Activated effector memory CD4-positive, alpha-beta T cell treated with anti-CD3 and anti-CD28 coated beads, Interleukin-2, amount 50 U/mL, for 16 hours (primary cell): ENCODE measurements around the gene MKNK1.

Experiments
- DNase-seq: peaks from one replicate; pipeline ENCODE4 v3.0.0-alpha.2; 2020

Gene MKNK1

DNA sequence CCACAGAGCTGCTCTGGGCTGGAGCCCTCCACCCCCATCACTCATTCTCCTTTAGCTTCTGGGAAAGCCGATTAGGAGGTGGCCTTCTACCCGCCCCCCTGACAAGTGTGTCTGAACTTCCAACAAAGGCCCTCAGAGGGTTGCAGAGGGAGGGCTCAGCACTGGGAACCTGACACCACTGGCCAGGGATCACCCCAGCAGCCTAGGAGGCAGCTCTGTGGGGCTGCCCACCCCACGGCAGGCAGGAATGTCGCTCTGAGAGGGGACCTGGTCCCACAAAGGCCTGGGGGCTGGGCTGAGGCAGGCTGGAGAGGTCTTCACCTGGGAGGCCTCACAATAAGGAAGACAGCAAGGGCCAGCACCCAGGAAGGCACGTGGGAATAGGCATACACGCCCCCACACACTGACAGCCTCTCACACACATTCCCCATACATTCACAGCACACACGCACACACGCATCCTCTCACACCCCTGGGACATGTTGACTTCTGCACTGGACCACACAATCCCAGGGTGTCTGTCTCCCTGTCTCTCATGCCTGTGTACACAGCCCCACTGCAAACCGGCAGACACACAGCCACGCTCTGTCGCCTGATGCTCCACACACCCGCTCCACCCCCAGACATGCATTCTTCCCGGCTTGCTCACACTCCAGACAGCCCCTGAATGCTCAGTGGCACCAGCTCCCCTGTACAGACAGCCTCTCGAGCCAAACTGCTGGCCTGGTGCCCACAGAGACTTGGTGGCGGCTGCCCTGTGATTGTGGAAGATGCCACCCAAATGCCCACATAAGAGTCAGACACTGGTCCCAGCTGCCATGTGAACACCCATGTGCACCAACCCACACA lies 83.8 kb downstream of the MKNK1 start:
- DNase-seq: no peak

GRCh38 chr1:46519209-46519608 lies 84.9 kb downstream of the MKNK1 start:
- no peak for DNase-seq

GRCh38 chr1:46517932-46518498 lies 86.1 kb downstream of the MKNK1 start:
- DNase-seq: no peak

DNA sequence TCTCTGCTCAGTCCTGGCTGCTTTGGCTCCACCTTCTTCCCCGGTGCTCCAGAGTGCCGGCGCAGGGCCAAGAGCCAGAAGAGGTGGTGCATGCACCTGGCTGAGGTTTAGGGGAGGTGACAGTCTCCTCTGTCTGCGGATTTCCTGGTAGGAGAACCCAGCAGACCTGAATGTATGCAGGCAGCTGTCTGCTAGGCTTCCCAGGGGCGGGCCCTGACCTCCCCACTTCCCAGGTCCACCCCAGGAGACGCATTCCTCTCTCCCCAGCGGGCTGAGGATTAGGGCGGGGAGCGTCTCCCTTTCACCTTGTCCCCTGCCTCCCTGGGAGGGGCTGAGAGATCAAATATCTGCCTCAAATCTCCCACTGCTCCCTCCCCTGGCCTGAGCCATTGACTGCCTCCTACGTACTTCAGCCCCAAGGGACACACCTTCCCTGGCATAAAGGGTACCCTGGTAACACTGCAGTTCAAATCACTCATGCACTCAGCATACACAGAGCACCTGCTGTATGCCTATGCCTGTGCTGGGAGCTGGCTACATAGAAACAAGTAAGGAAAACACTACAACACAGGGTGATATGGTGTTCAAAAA lies 87.0 kb downstream of the MKNK1 start:
- DNase-seq: no peak

DNA sequence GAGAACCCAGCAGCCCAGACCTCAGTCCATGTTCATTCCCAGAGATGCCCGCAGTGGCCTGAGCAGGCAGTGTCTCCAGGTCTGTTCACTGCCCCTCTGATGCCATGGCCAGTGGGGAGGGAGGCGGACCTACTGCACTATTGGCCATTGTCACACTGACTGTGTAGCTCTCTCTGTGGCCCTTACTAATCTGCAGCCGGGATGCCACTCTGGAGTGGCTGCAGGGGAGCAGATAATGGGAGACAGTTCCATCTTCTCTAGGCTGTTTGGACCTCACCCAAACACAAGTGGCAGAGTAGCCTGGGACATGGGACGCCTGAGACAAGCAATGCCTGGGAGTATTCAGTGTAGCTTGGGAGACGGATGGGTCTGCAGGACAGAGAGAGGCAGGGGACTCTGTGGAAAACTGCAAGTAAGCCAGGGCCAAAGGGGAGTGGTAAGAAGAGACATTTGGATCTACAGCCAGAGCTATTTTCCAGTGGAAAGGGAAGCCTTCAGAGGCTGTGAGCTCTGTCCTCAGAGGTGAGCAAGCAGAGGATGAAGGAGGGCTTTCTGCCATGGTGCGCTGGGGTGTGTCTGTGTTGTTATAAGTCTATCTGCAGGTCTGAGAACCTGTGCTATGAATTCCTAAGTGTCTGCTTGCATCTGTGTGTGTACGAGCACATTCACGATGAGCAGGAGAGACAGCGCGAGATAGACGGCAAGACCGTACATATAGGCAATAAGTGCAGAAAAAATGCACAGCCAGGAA lies 87.7 kb downstream of the MKNK1 start:
- DNase-seq: no peak

DNA sequence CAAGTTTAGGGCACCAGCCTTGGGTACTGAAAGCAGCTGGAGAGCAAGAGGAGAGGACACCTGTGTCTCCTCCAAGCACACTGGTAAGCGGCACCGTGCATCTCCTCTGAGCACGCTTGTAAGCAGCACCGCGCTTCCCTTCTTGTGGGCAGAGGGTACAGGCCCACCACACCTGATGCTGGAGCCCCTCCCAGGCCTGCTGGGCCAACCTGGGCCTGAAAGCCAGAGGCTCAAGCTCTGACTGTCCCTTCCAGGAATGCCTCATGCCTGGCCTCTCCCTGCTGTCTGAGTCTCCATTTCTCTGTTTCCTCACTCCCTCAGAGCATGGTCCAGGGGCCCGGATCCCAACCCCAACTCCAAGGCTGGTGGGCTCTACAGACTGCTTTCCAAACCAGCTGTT lies 88.5 kb downstream of the MKNK1 start:
- no peak for DNase-seq

GRCh38 chr1:46513536-46513935 lies 90.5 kb downstream of the MKNK1 start:
- DNase-seq: no peak

DNA sequence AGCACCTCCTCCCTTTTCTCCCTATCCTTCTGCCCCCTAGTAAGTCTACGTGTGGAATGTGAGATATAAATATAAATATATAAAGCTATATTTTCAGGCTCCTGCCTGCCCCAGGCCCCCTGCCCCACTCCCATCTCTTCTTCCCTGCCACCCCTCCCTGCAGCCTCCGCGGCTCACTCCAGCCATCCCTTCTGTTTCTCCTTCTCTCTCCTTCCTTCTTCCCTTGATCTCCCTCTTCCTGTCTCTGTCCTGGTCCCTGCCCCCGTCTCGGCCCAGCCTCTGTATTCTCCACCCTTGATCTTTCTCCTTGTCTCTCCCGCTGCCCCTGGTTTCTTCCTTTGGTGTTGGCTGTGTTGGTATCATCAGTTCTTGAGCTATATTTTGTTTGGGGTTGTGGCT lies 91.3 kb downstream of the MKNK1 start:
- DNase-seq: no peak

- no peak for DNase-seq
These were observed 91.8 kb downstream of the MKNK1 start for GRCh38 chr1:46512135-46512791.

DNA sequence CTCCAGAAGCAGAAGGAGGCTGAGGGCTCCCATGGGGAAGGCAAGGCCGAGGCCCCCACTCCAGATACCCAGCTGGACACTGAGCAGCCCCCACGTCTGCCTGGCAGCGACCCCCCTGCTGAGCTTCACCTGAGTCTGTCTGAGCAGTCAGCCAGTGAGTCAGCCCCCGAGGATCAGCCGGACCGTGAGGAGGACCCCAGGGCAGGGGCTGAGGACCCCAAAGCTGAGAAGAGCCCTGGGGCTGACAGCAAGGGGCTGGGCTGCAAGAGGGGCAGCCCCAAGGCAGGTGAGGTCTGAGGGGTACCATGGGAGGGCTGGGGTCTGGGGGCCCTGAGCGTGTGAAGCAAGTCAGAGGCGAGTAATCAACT lies 93.1 kb downstream of the MKNK1 start:
- DNase-seq: no peak

DNA sequence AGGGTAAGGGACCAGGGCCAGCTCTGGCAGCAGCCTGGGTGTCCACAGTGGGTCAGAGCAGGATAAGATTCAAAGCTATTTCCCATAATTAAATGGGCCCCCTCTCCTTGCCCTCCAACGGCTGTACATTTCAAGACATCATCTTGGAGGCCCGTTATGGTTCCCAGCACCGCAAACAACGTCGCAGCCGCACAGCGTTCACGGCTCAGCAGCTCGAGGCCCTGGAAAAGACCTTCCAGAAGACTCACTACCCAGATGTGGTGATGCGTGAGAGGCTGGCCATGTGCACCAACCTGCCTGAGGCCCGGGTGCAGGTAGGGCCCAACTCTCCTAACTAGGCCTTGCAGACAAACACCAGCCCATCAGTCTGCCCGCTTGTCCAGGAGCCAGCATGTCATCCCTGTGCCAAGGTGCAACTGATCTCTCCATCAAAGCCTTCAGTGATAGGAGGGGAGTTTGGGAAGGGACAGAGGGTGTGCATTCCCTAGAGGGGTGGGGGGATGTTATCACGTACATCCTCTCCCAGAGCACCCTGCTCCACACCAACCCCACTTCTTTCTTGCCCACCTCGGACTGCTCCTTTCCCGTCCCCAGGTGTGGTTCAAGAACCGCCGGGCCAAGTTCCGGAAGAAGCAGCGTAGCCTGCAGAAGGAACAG lies 93.6 kb downstream of the MKNK1 start:
- no peak for DNase-seq

- DNase-seq: no peak
These were observed 95.3 kb downstream of the MKNK1 start for GRCh38 chr1:46508757-46509156.
